Measurements from ENCODE around the gene ALS2.

DNA sequence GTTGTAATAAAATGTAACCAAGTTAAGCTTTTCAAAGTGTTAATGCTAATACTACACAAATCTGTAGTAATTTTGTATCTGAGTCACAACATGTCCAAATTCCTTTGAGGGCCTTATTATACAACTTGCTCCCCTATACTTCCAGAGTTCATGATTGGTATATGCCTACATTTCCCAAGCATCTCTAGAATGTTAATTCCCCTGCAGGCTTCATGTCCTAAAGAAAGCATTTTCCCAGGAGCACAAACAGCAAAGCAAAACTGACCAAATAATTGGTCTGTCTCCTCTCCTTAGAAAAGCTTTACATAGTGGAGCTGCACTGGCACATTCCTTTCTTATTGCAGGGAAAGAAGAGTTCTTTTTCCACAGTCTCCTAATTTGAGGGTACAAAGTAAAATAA lies 3.7 kb downstream of the ALS2 start:
- TF ChIP-seq, protein P1, sequence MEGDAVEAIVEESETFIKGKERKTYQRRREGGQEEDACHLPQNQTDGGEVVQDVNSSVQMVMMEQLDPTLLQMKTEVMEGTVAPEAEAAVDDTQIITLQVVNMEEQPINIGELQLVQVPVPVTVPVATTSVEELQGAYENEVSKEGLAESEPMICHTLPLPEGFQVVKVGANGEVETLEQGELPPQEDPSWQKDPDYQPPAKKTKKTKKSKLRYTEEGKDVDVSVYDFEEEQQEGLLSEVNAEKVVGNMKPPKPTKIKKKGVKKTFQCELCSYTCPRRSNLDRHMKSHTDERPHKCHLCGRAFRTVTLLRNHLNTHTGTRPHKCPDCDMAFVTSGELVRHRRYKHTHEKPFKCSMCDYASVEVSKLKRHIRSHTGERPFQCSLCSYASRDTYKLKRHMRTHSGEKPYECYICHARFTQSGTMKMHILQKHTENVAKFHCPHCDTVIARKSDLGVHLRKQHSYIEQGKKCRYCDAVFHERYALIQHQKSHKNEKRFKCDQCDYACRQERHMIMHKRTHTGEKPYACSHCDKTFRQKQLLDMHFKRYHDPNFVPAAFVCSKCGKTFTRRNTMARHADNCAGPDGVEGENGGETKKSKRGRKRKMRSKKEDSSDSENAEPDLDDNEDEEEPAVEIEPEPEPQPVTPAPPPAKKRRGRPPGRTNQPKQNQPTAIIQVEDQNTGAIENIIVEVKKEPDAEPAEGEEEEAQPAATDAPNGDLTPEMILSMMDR (IDR thresholded peaks at IDR 0.05): no peak
- TF ChIP-seq POLR2A (IDR thresholded peaks at IDR 0.05): no peak

Measured in breast epithelium (tissue), 3 donors.